Glutamatergic neuron (in vitro differentiated cells): ENCODE data around the gene ZCCHC14. TPM values are rescaled to one million over a fixed set of nuclear protein-coding genes. Genes with fewer than 3 reads are reported as not detected.
"Not testable (repeated sequence)": the region's sequence is repeated elsewhere in the genome, so short reads cannot be mapped to it uniquely, and the experiment has no call there.

Experiments used
- DNase-seq: peaks from one replicate; pipeline ENCODE4 v3.0.0; 2022
- H3K27ac Mint-ChIP-seq: one replicate; pipeline ENCODE4 v1.8.0; 2020; ENCODE audit warnings: mild to moderate bottlenecking, mixed read lengths, inconsistent platforms; ENCODE audit not compliant: unreplicated experiment
- H3K27me3 Mint-ChIP-seq: one replicate; pipeline ENCODE4 v1.8.0; 2020; ENCODE audit warnings: mild to moderate bottlenecking, moderate library complexity, mixed read lengths, inconsistent platforms; ENCODE audit not compliant: unreplicated experiment
- H3K36me3 Mint-ChIP-seq: one replicate; pipeline ENCODE4 v1.8.0; 2020; ENCODE audit warnings: mild to moderate bottlenecking, mixed read lengths, inconsistent platforms; ENCODE audit not compliant: unreplicated experiment
- H3K4me1 Mint-ChIP-seq: one replicate; pipeline ENCODE4 v1.8.0; 2020; ENCODE audit warnings: mild to moderate bottlenecking, low read depth, mixed read lengths, inconsistent platforms; ENCODE audit not compliant: unreplicated experiment
- H3K4me3 Mint-ChIP-seq: one replicate; pipeline ENCODE4 v1.8.0; 2020; ENCODE audit warnings: mild to moderate bottlenecking, mixed read lengths, inconsistent platforms; ENCODE audit not compliant: unreplicated experiment
- H3K9me3 Mint-ChIP-seq: one replicate; pipeline ENCODE4 v1.8.0; 2020; ENCODE audit warnings: mild to moderate bottlenecking, moderate library complexity, mixed read lengths, inconsistent platforms; ENCODE audit not compliant: unreplicated experiment
- total RNA-seq: library from RNA; stranded (reverse); fragmentation: NEBNext Ultra II Directional; extraction: Animal tissue kit (Norgen Biotek cat#: 25700); gene quantifications from one replicate; pipeline ENCODE4 v1.2.1, GENCODE V29; 2021; ENCODE audit not compliant: unreplicated experiment
- TF ChIP-seq, protein P1 (sequence below): fragments of 200-600 bp; sonication (generic); IDR thresholded peaks from one replicate; pipeline ENCODE4 v1.5.0; 2021; ENCODE audit not compliant: partially characterized antibody, unreplicated experiment

ZCCHC14 gene
- total RNA-seq, 1 donor from 2014 or later: 29.2 TPM

DNA sequence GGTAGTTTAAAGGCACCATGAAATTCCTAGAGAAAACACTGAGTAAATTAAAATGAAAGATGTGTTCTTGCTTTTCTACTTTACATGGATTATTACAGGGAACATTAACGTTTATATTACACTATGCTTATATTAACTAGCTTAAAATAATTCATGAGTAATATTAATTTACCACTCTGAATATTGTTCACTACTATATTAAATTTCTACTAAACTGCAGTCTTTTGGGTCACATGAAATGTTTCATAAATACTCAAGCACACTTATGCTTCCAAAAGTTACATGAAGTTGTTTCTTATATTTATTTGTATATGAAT is 104.0 kb downstream of the ZCCHC14 start:
- DNase-seq: no peak
- TF ChIP-seq, protein P1, sequence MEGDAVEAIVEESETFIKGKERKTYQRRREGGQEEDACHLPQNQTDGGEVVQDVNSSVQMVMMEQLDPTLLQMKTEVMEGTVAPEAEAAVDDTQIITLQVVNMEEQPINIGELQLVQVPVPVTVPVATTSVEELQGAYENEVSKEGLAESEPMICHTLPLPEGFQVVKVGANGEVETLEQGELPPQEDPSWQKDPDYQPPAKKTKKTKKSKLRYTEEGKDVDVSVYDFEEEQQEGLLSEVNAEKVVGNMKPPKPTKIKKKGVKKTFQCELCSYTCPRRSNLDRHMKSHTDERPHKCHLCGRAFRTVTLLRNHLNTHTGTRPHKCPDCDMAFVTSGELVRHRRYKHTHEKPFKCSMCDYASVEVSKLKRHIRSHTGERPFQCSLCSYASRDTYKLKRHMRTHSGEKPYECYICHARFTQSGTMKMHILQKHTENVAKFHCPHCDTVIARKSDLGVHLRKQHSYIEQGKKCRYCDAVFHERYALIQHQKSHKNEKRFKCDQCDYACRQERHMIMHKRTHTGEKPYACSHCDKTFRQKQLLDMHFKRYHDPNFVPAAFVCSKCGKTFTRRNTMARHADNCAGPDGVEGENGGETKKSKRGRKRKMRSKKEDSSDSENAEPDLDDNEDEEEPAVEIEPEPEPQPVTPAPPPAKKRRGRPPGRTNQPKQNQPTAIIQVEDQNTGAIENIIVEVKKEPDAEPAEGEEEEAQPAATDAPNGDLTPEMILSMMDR: no peak
- Mint-ChIP-seq H3K36me3 (no peaks in the 10 kb centered on the region), H3K27ac (peak overlapping the region; percentile 99), H3K4me3 (peak overlapping the region; percentile 81), H3K9me3 (peaks cover 31% of the 10 kb centered on the region), H3K4me1 (peaks cover 35% of the 10 kb centered on the region), H3K27me3 (peaks cover 24% of the 10 kb centered on the region)

DNA sequence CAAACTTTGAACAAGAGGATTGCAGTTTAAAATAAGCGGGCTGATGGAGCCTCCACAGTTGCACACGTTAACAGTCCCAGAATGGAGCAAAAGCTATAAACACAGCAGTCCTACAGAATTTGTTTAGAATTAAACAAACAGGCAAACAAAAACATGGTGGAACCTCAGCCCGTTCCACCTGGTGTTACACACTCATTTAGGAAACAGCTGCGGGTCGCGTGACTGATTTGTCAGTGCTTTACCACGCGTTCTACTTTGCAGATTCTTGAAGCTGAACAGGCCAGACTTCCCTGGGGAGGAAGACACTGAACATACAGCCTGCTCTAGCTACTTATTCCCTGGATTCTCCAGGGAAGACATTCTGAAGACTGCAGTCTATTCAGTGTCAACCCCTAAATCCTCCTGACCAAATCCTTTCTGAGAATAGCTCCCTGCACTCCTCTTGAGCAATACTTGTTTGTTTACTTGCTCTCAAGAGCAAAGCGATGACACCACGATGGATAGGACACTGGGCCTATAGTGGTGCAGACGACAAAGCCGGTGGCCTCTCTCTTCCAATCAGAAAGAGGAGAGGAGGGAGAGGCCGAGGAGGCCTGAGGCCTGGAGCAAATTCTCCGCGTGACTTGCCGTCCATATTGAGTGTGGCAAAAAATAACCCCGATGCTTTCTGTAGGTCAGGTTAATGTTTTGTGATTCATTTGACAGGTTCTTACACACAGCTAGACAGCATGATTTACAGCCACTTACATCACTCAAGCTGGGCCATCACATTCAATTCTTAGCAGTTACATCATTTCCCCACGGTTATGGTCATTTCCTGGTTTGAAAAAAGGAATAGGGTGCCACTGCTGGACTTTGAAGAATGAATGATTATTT is 104.6 kb downstream of the ZCCHC14 start:
- TF ChIP-seq, protein P1: no peak
- H3K9me3 Mint-ChIP-seq: peaks cover 27% of the 10 kb centered on the region

DNA sequence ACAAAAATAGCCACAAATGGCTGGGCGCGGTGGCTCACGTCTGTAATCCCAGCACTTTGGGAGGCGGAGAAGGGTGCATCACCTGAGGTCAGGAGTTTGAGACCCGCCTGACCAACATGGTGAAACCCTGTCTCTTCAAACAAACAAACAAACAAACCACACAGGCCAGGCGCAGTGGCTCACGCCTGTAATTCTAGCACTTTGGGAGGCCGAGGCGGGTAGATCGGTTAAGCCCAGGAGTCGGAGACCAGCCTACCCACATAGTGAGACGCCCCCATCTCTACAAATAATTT is 108.0 kb downstream of the ZCCHC14 start:
- peak overlapping the region; percentile 88 for H3K27ac Mint-ChIP-seq
- peaks cover 47% of the 10 kb centered on the region for H3K4me1 Mint-ChIP-seq

More for the DNA sequence above, 104.6 kb downstream of the ZCCHC14 start:
- peaks cover 32% of the 10 kb centered on the region for H3K4me1 Mint-ChIP-seq
- peak; percentile 80 for DNase-seq
- H3K4me3 Mint-ChIP-seq: peak overlapping the region; percentile 81
- peak overlapping the region; percentile 99 for H3K27ac Mint-ChIP-seq
- H3K27me3 Mint-ChIP-seq: peaks cover 21% of the 10 kb centered on the region
- H3K36me3 Mint-ChIP-seq: no peaks in the 10 kb centered on the region

DNA sequence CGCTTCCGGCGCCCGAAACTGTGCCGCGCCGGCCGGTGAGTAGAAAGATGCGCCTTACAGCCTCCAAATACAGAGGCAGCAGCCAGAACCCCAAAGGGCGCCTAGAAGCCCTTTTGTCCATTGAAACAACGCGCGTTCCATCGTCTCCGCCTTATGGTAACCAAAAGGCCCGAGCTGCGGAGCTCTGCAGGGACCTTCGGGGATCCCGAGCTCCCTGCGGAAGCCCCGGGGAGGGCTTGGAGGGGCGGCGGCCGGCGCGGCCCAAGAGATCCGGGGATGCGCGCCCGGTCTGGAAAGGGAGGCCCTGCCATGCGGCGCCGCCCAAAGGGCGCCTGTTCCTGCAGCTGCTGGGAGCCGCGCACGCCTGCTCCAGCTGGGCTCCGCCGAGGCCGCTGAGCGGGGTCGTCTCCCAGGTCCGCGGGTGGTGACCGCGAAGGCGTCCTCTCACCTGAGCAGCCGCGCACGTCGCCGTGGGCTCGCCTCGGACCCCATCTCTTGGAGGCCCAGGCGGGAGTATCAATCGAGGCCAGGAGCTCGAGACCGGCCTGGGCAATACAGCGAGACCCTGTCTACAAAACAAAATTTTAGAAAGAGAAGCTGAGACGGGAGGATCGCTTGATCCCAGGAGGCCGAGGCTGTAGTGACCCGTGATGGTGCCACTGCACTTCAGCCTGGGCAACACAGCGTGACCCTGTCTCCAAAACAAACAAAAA is 108.5 kb downstream of the ZCCHC14 start:
- Mint-ChIP-seq H3K9me3 (peaks cover 20% of the 10 kb centered on the region), H3K4me1 (peaks cover 42% of the 10 kb centered on the region), H3K4me3 (peak overlapping the region; percentile 79), H3K36me3 (no peaks in the 10 kb centered on the region), H3K27me3 (peaks cover 18% of the 10 kb centered on the region), H3K27ac (peak overlapping the region; percentile 91)
- peak; percentile 73 for DNase-seq
- TF ChIP-seq, protein P1: no peak

More for the DNA sequence above, 108.0 kb downstream of the ZCCHC14 start:
- H3K27me3 Mint-ChIP-seq: peaks cover 21% of the 10 kb centered on the region
- not testable (repeated sequence) for DNase-seq, H3K36me3 Mint-ChIP-seq
- peak overlapping the region; percentile 79 for H3K4me3 Mint-ChIP-seq
- H3K9me3 Mint-ChIP-seq: peaks cover 25% of the 10 kb centered on the region

DNA sequence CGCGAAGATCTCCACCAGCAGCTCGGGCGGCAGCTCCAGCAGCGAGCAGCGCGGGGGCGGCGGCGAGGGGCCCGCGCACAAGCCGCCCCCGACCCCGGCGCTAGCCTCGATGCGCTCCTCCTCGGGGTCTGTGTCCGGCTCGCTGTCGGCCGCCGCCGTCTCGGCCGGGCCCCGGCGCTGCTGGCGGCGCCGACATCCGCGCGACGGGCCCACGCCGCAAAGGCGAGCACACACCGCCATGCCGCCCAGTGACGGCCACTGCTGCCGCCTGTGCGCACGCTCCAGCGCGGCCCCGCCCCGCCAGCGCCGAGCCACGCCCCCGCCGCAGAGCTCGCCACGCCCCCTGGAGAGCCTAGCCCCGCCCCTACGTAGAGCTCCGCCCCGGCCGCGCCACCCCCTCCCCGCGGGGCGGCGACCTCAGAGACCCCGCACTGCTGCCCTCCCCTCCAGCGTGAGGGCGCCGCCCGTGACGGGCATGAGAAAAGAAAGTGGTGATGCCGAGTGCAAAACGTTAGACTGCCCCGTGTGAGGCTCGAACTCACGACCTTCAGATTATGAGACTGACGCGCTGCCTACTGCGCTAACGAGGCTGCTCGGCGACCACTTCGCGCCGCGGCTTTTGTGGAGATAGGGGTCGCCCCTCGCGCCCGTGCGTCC is 109.2 kb downstream of the ZCCHC14 start, which contains the start of gene FBXO31:
Gene FBXO31, minus strand, starts transcription at position 272 of the 657 bp plus-strand sequence. Its CDS starts 32 bp downstream, at position 240.
- DNase-seq: peak; percentile 95
- TF ChIP-seq, protein P1: no peak
- H3K27me3 Mint-ChIP-seq: peaks cover 16% of the 10 kb centered on the region
- H3K36me3 Mint-ChIP-seq: no peaks in the 10 kb centered on the region
- H3K4me3 Mint-ChIP-seq: peak within 1 kb of the TSS; percentile 87
- H3K9me3 Mint-ChIP-seq: peaks cover 17% of the 10 kb centered on the region
- H3K27ac Mint-ChIP-seq: peak within 1 kb of the TSS; percentile 91
- peaks cover 40% of the 10 kb centered on the region for H3K4me1 Mint-ChIP-seq
